Thyroid gland (tissue), 4 donors: ENCODE measurements around the gene ZNF577.

Experiments
- CTCF ChIP-seq, 6 experiments: fragments of 200-600 bp in 3 of 6; fragments of 450-650 bp in 3 of 6; sonication (generic) in 3 of 6; IDR thresholded peaks; one replicate each; pipeline ENCODE4 v1.5.1; 2016 to 2019; ENCODE audit warnings: antibody characterized with exemption in 6 of 6, mild to moderate bottlenecking in 2 of 6, inconsistent platforms in 1 of 6, moderate library complexity in 1 of 6
- POLR2A ChIP-seq, 2 donors: fragments of 450-650 bp; IDR thresholded peaks; one replicate each; pipeline ENCODE4 v1.6.1; 2017; ENCODE audit warnings: antibody characterized with exemption in 2 of 2, mild to moderate bottlenecking in 2 of 2, moderate library complexity in 1 of 2

DNA sequence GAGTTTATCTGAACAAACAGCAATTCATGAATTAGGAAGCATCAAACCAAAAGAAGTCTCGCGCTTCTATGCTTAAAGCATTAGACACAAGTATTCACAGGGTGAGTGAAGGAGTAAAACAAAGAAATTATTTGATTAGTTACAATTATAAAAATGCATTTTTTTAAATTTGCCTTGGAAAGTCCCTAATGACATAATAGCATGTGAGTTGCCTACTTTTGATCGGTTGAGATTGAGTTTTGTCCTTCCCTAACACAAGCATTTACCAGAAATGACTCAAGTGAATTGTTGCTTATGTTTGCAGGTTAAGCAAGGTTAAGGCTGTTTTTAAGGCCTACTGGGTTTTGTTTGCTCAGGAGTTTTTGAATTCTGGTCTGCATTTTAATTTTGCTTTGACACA lies 17.5 kb upstream of the ZNF577 start:
- TF ChIP-seq CTCF (IDR thresholded peaks at IDR 0.05): no peak
- TF ChIP-seq POLR2A (IDR thresholded peaks at IDR 0.05): no peak
